Vagina (tissue), 2 donors: ENCODE results near the gene PCNT.

Experiments
- POLR2A ChIP-seq, 2 donors: fragments of 450-650 bp; IDR thresholded peaks; one replicate each; pipeline ENCODE4 v1.6.1; 2017; ENCODE audit warnings: antibody characterized with exemption in 2 of 2, mild to moderate bottlenecking in 2 of 2, moderate library complexity in 2 of 2
- TF ChIP-seq, protein P1 (sequence below), 3 experiments: fragments of 450-650 bp in 2 of 3; fragments of 200-600 bp in 1 of 3; sonication (generic) in 1 of 3; IDR thresholded peaks; one replicate each; pipeline ENCODE4 v1.5.1; 2017 to 2019; ENCODE audit warnings: antibody characterized with exemption in 3 of 3, mild to moderate bottlenecking in 2 of 3, moderate library complexity in 2 of 3

- TF ChIP-seq POLR2A (IDR thresholded peaks at IDR 0.05), result peak; percentile 25 to 60
- TF ChIP-seq, protein P1, sequence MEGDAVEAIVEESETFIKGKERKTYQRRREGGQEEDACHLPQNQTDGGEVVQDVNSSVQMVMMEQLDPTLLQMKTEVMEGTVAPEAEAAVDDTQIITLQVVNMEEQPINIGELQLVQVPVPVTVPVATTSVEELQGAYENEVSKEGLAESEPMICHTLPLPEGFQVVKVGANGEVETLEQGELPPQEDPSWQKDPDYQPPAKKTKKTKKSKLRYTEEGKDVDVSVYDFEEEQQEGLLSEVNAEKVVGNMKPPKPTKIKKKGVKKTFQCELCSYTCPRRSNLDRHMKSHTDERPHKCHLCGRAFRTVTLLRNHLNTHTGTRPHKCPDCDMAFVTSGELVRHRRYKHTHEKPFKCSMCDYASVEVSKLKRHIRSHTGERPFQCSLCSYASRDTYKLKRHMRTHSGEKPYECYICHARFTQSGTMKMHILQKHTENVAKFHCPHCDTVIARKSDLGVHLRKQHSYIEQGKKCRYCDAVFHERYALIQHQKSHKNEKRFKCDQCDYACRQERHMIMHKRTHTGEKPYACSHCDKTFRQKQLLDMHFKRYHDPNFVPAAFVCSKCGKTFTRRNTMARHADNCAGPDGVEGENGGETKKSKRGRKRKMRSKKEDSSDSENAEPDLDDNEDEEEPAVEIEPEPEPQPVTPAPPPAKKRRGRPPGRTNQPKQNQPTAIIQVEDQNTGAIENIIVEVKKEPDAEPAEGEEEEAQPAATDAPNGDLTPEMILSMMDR (IDR thresholded peaks at IDR 0.05), result no peak
Measured at GRCh38 chr21:46458315-46459023, 134.5 kb downstream of the PCNT start, which contains the start of gene DIP2A.
